Sigmoid colon (tissue), 7 donors: ENCODE data around the gene DLEU7. TPM values are rescaled to one million over a fixed set of nuclear protein-coding genes. Genes with fewer than 3 reads are reported as not detected.

Experiments
- DNase-seq: peaks from one replicate; pipeline ENCODE4 v3.0.0-alpha.2; 2019
- H3K27ac ChIP-seq, 4 donors: fragments of 200-600 bp; sonication (generic); one replicate each; pipeline ENCODE4 v1.5.1; 2016 to 2019; ENCODE audit warnings: mild to moderate bottlenecking in 1 of 4
- H3K27me3 ChIP-seq, 3 donors: fragments of 200-600 bp; sonication (generic); one replicate each; pipeline ENCODE4 v1.5.1; 2019; ENCODE audit warnings: mild to moderate bottlenecking in 1 of 3
- H3K36me3 ChIP-seq, 4 donors: fragments of 200-600 bp; sonication (generic); one replicate each; pipeline ENCODE4 v1.5.1; 2016 to 2019
- H3K4me1 ChIP-seq, 4 donors: fragments of 200-600 bp; sonication (generic); one replicate each; pipeline ENCODE4 v1.5.1; 2017 to 2019
- H3K4me3 ChIP-seq, 4 donors: fragments of 200-600 bp; sonication (generic); one replicate each; pipeline ENCODE4 v1.5.1; 2017 to 2019; ENCODE audit warnings: mild to moderate bottlenecking in 2 of 4, moderate library complexity in 1 of 4
- H3K9me3 ChIP-seq, 4 donors: fragments of 200-600 bp in 3 of 4; sonication (generic) in 3 of 4; one replicate each; pipeline versions ENCODE4 v1.5.1 to v1.6.1; 2013 to 2019
- EP300 ChIP-seq, 4 donors: sonication (generic); formaldehyde crosslinking; IDR thresholded peaks; one replicate each; pipeline ENCODE4 v1.6.1; 2017; ENCODE audit warnings: antibody characterized with exemption in 4 of 4
- POLR2A ChIP-seq, 2 donors: fragments of 450-650 bp; IDR thresholded peaks; one replicate each; pipeline ENCODE4 v1.6.1; 2016; ENCODE audit warnings: antibody characterized with exemption in 2 of 2, mild to moderate bottlenecking in 2 of 2, moderate library complexity in 2 of 2
- POLR2AphosphoS5 ChIP-seq, 4 donors: sonication (generic); formaldehyde crosslinking; IDR thresholded peaks; one replicate each; pipeline ENCODE4 v1.6.1; 2017; ENCODE audit warnings: antibody characterized with exemption in 4 of 4
- WGBS, 2 donors: extraction: QIAGEN DNeasy Blood & Tissue Kit; methylation state at CpG; one replicate each; pipeline ENCODE4 v1.1.7; 2013; 5-methylcytosine and 5-hydroxymethylcytosine counted together
- intact Hi-C: fragments of 100-400 bp; cut with DNase I; formaldehyde crosslinking; loops from one replicate; pipeline ENCODE4 v1.15.1; 2023
- polyA plus RNA-seq, 3 donors: library from polyadenylated mRNA; stranded (reverse); fragments of 200-250 nt; gene quantifications; one replicate each; pipeline ENCODE4 v1.2.3, GENCODE V29; 2013
- small RNA-seq, 3 donors: library from RNA; depleted of rRNA; stranded (forward); fragments of <200 nt; gene quantifications; one replicate each; pipeline ENCODE3, GENCODE V24; 2016
- total RNA-seq, 4 donors: library from RNA; depleted of rRNA; stranded (reverse); fragments of >200 nt; gene quantifications; one replicate each; pipeline ENCODE4 v1.1.0, GENCODE V29; 2016
- TF ChIP-seq, protein P1 (sequence below), 4 experiments: fragments of 450-650 bp in 3 of 4; fragments of 200-600 bp in 1 of 4; IDR thresholded peaks; one replicate each; pipeline ENCODE4 v1.5.1; 2016 to 2019; ENCODE audit warnings: antibody characterized with exemption in 4 of 4, mild to moderate bottlenecking in 3 of 4, moderate library complexity in 2 of 4
- donor health status: healthy with polysubstance abuse.
- donor health status: Bipolar disorder and iron deficiency.
- donor health status: healthy.

DLEU7 gene
- total and polyA plus RNA-seq, 7 donors = 0.10 to 1.1 (median 0.62) TPM; not detected in 3

DNA sequence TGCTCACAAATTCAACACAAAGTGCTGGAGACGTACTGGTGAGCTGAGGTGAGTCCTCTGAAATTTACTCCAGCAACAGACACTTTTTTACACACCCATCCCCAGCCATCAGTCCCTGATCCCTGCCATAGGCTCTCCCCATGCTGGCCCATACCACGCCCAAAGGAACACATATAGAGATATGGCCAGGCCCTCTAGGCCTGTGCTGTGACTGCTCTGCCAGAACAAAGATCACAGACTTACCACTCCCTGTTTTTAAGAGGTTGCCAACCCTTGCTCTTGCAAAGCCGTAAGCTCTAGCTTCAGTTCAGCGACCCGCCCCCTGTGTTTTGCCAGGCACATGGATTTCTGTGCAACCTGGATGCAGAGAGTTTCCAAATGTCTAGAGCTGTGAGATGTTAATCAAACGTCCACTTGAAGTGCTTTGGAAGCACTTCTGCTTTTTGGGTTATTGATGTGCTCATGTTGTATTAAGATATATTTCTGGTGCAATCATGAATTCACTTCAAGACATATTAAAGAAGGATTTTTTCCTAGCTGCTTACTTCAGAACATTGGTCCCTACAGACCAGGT lies 59.7 kb downstream of the DLEU7 start:
- intact Hi-C loops = no loop called here
- Histone ChIP-seq H3K27me3 (no peaks in the 10 kb centered on the region), H3K4me1 (no peaks in the 10 kb centered on the region), H3K4me3 (no peak overlapping the region), H3K27ac (no peak overlapping the region), H3K9me3 (no peaks in the 10 kb centered on the region), H3K36me3 (no peaks in the 10 kb centered on the region)
- TF ChIP-seq, protein P1, sequence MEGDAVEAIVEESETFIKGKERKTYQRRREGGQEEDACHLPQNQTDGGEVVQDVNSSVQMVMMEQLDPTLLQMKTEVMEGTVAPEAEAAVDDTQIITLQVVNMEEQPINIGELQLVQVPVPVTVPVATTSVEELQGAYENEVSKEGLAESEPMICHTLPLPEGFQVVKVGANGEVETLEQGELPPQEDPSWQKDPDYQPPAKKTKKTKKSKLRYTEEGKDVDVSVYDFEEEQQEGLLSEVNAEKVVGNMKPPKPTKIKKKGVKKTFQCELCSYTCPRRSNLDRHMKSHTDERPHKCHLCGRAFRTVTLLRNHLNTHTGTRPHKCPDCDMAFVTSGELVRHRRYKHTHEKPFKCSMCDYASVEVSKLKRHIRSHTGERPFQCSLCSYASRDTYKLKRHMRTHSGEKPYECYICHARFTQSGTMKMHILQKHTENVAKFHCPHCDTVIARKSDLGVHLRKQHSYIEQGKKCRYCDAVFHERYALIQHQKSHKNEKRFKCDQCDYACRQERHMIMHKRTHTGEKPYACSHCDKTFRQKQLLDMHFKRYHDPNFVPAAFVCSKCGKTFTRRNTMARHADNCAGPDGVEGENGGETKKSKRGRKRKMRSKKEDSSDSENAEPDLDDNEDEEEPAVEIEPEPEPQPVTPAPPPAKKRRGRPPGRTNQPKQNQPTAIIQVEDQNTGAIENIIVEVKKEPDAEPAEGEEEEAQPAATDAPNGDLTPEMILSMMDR (IDR thresholded peaks at IDR 0.05) = no peak
- no peak for TF ChIP-seq POLR2AphosphoS5 (IDR thresholded peaks at IDR 0.05)
- TF ChIP-seq EP300 (IDR thresholded peaks at IDR 0.05) = no peak
- TF ChIP-seq POLR2A (IDR thresholded peaks at IDR 0.05) = no peak
- no peak for DNase-seq
- WGBS, 2 donors = 49 to 71% methylated on average over 6 of the region's 6 CpGs

DNA sequence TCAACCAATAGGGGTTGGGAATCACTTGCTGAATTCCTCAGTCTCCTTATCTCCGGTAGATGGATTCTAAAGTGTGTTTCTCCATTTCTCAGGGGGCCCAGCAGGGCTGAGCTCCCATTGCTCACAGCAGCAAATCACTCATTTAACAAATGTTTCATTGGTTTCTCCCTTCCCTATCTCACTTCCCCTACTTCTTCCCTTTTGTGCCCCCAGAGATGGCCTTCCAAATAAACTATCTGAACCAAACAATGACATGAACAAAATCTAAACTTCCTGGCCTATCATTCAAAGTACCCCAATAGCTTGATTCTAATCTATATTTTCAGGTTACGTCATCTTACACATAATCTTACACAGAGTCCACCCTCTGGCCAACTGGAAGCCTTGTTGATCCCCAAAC lies 60.4 kb downstream of the DLEU7 start:
- H3K4me3 ChIP-seq = no peak overlapping the region
- no peak overlapping the region for H3K27ac ChIP-seq
- H3K36me3 ChIP-seq = no peaks in the 10 kb centered on the region
- no peaks in the 10 kb centered on the region for H3K9me3 ChIP-seq
- WGBS, 2 donors = 81 to 91% methylated on average over 2 of the region's 2 CpGs
- DNase-seq = no peak
- no peaks in the 10 kb centered on the region for H3K4me1 ChIP-seq
- no peaks in the 10 kb centered on the region for H3K27me3 ChIP-seq
- no peak for TF ChIP-seq EP300 (IDR thresholded peaks at IDR 0.05)
- no peak for TF ChIP-seq POLR2A (IDR thresholded peaks at IDR 0.05)
- TF ChIP-seq POLR2AphosphoS5 (IDR thresholded peaks at IDR 0.05) = no peak
- TF ChIP-seq, protein P1 (IDR thresholded peaks at IDR 0.05) = no peak
- intact Hi-C loops = no loop called here

- Histone ChIP-seq H3K36me3 (no peaks in the 10 kb centered on the region), H3K4me1 (no peaks in the 10 kb centered on the region), H3K9me3 (peaks cover 0 to 2% (median under 1%) of the 10 kb centered on the region in 4 donors), H3K4me3 (no peak overlapping the region), H3K27ac (no peak overlapping the region), H3K27me3 (no peaks in the 10 kb centered on the region)
- TF ChIP-seq POLR2A (IDR thresholded peaks at IDR 0.05) = no peak
- no peak for DNase-seq
- intact Hi-C loops = no loop called here
- WGBS, 2 donors = 81 to 82% methylated on average over 9 of the region's 9 CpGs
Observed at GRCh38 chr13:50780201-50781015, 63.1 kb downstream of the DLEU7 start.

DNA sequence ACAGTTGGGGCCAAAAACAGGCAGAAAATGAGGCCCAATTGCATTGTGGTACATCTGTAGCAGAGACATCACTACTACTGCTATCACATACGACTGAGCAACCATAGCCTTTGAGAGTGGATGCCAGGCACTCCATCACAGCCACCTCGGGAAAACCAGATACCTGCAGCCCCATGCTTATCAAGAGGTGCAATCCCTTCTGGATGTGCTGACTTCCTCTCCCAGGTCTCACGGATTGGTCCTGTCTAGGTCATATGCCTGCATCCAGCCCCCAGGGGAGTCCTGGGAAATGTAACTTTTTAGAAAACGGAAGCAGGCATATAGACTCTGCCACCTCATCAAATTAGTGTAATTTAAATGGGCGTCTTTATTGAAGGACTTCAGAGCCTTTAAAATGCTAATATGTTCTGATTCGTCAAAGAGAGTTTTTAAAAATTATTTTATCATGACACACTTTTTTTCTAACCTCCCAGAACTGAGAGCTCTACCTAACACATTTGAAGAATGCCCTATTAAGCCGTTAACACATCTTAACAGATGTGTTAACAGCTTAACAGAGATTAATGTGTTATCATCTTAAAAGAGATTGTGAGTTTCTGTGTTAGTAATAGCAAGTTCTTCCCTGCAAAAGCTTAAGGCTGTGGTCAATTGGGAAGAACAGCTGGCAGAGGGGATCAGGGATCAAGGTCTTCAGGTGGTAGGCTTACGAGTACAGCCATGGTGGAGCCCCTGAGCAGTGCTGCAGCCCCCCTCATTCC lies 63.9 kb downstream of the DLEU7 start:
- WGBS, 2 donors = 88% methylated on average over 8 of the region's 8 CpGs
- TF ChIP-seq POLR2A (IDR thresholded peaks at IDR 0.05) = no peak
- no peak for TF ChIP-seq EP300 (IDR thresholded peaks at IDR 0.05)
- no peak for TF ChIP-seq POLR2AphosphoS5 (IDR thresholded peaks at IDR 0.05)
- TF ChIP-seq, protein P1 (IDR thresholded peaks at IDR 0.05) = no peak
- Histone ChIP-seq H3K36me3 (no peaks in the 10 kb centered on the region), H3K27me3 (no peaks in the 10 kb centered on the region), H3K4me1 (no peaks in the 10 kb centered on the region), H3K9me3 (peaks cover 0 to 5% (median 3%) of the 10 kb centered on the region in 4 donors), H3K27ac (no peak overlapping the region), H3K4me3 (no peak overlapping the region)
- DNase-seq = no peak
- intact Hi-C loops = no loop called here

Small RNAs within 50 kb of the gene (small RNA-seq; reads per million reads assigned to genes)
- gene RNA5SP28 = 1.4 to 1.8 (median 1.6) reads per million in 3 donors

Other genes with a start within 250 kb of the DLEU7 start
- gene RNASEH2B, start 66.1 kb upstream of the DLEU7 start, total RNA-seq = 100 to 1,000 TPM in 2 of 4 donors, 10 to 100 TPM in 2; 33.9 to 108 (median 85.5) TPM
- gene RNASEH2B, start 66.1 kb upstream of the DLEU7 start, polyA plus RNA-seq = 10 to 100 TPM; 32.6 to 41.1 (median 34.8) TPM